Measurements from ENCODE around the gene NPB. TPM values are rescaled to one million over a fixed set of nuclear protein-coding genes. Genes with fewer than 3 reads are reported as not detected.

NPB gene
- polyA plus RNA-seq, 1 of the 3 experiments (the other 2 are of a cell fraction) = 2.4 TPM

- no peak overlapping the region for H3K27ac ChIP-seq (ENCODE audit: low read depth in 2 of 2, low read length in 1 of 2)
- POLR2A ChIA-PET = interaction anchor here (1.2 to 1.6 kb wide), 3 partner anchors 28 to 167 kb away, joined by 3 to 4 read pairs (median 3); partner anchors contain the start of gene FASN
These were observed 29.7 kb downstream of the NPB start for GRCh38 chr17:81931557-81932332.

GRCh38 chr17:81932333-81932983, 30.4 kb downstream of the NPB start:
- CTCF ChIA-PET = interaction anchor here (0.6 to 11.7 kb wide), 4 partner anchors 21 to 88 kb away, joined by 3 to 107 read pairs (median 12); partner anchors contain the start of gene NOTUM

More at GRCh38 chr17:81931557-81932332, 29.7 kb downstream of the NPB start:
- Histone ChIP-seq H3K9me2 (no peaks in the 10 kb centered on the region), H3K9me3 (no peaks in the 10 kb centered on the region), H3K4me1 (ENCODE audit: control insufficient read depth in 1 of 2, insufficient read depth in 2 of 2, low read depth in 1 of 2, low read length in 1 of 2) (peaks cover 11 to 29% of the 10 kb centered on the region in 2 experiments; a peak in 2 of 4 replicates), H3K27me3 (ENCODE audit: insufficient read depth) (no peaks in the 10 kb centered on the region), H3K9ac (no peak overlapping the region), H3F3A (replicated peaks; ENCODE audit: insufficient read depth) (peaks cover 21% of the 10 kb centered on the region), H2AFZ (ENCODE audit: low read depth) (no peak overlapping the region), H4K20me1 (ENCODE audit: insufficient read depth) (peaks cover 7% of the 10 kb centered on the region; the same call in 1 of the 2 replicates), H3K36me3 (replicated peaks in 1 of 2; ENCODE audit: control insufficient read depth in 1 of 2, insufficient read depth in 2 of 2, low read length in 1 of 2) (peaks cover 0 to 20% of the 10 kb centered on the region in 2 experiments), H3K4me2 (no peak overlapping the region), H3K79me2 (ENCODE audit: insufficient read depth) (peaks cover 19% of the 10 kb centered on the region), H3K4me3 (ENCODE audit: low read depth in 2 of 2, low read length in 1 of 2) (no peak overlapping the region)
- TF ChIP-seq RFX5 (IDR thresholded peaks at IDR 0.05; ENCODE audit: low read length) (no peak), CHD2 (IDR thresholded peaks at IDR 0.05; ENCODE audit: low read length, partially characterized antibody) (no peak), GATA2 (CRISPR knock-in tag; IDR thresholded peaks at IDR 0.05) (no peak), JUND (IDR thresholded peaks at IDR 0.05) (no peak), TAF1 (IDR thresholded peaks at IDR 0.05; ENCODE audit: borderline replicate concordance, low read depth, low read length) (no peak), FOXM1 (IDR thresholded peaks at IDR 0.05; ENCODE audit: low read depth) (no peak), MEF2A (IDR thresholded peaks at IDR 0.05; ENCODE audit: borderline replicate concordance, low read depth) (no peak), MXI1 (IDR thresholded peaks at IDR 0.05; ENCODE audit: low read depth, low read length) (no peak), ELF1 (IDR thresholded peaks at IDR 0.05) (0 out of 2 replicates have a peak, but pooled peaks have one; percentile 4)
- CTCF ChIA-PET = interaction anchor here (0.6 to 11.7 kb wide), 4 partner anchors 14 to 62 kb away, joined by 3 to 107 read pairs (median 6); partner anchors contain the start of genes NOTUM and SIRT7
- no peak for DNase-seq
- 74% methylated on average over 14 of the region's 15 CpGs for WGBS (ENCODE audit: low lambda C conversion rate)

More at GRCh38 chr17:81932333-81932983, 30.4 kb downstream of the NPB start:
- POLR2A ChIA-PET = interaction anchor here (1.1 to 2.1 kb wide), 2 partner anchors 63 to 89 kb away, joined by 3 to 7 read pairs; no protein-coding TSS in a partner anchor
- H3K9me2 ChIP-seq = no peaks in the 10 kb centered on the region
- no peak overlapping the region for H3K4me3 ChIP-seq (ENCODE audit: low read depth in 2 of 2, low read length in 1 of 2)
- peaks cover 7% of the 10 kb centered on the region; the same call in 1 of the 2 replicates for H4K20me1 ChIP-seq (ENCODE audit: insufficient read depth)
- no peak for DNase-seq
- peaks cover 0 to 20% of the 10 kb centered on the region in 2 experiments for H3K36me3 ChIP-seq (replicated peaks in 1 of 2; ENCODE audit: control insufficient read depth in 1 of 2, insufficient read depth in 2 of 2, low read length in 1 of 2)
- no peak overlapping the region for H3K9ac ChIP-seq
- no peak overlapping the region for H3K4me2 ChIP-seq
- 94% methylated on average over 9 of the region's 9 CpGs for WGBS (ENCODE audit: low lambda C conversion rate)
- no peak overlapping the region for H2AFZ ChIP-seq (ENCODE audit: low read depth)
- peaks cover 11 to 29% of the 10 kb centered on the region in 2 experiments; a peak in 2 of 4 replicates for H3K4me1 ChIP-seq (ENCODE audit: control insufficient read depth in 1 of 2, insufficient read depth in 2 of 2, low read depth in 1 of 2, low read length in 1 of 2)
- H3K9me3 ChIP-seq = no peaks in the 10 kb centered on the region
- no peaks in the 10 kb centered on the region for H3K27me3 ChIP-seq (ENCODE audit: insufficient read depth)
- no peak overlapping the region for H3K27ac ChIP-seq (ENCODE audit: low read depth in 2 of 2, low read length in 1 of 2)
- H3K79me2 ChIP-seq (ENCODE audit: insufficient read depth) = peaks cover 19% of the 10 kb centered on the region
- H3F3A ChIP-seq (replicated peaks; ENCODE audit: insufficient read depth) = peaks cover 21% of the 10 kb centered on the region
- no peak for TF ChIP-seq RXRA (IDR thresholded peaks at IDR 0.05; ENCODE audit: borderline replicate concordance, low read depth)
- TF ChIP-seq ELF1 (IDR thresholded peaks at IDR 0.05) = no peak
- no peak for TF ChIP-seq RFX5 (IDR thresholded peaks at IDR 0.05; ENCODE audit: low read length)
- no peak for TF ChIP-seq IRF3 (IDR thresholded peaks at IDR 0.05; ENCODE audit: low read depth, low read length)
- TF ChIP-seq NFIC (IDR thresholded peaks at IDR 0.05; ENCODE audit: borderline replicate concordance) = no peak
- no peak for TF ChIP-seq PBX3 (IDR thresholded peaks at IDR 0.05)
- TF ChIP-seq TAF1 (IDR thresholded peaks at IDR 0.05; ENCODE audit: borderline replicate concordance, low read depth, low read length) = no peak
- TF ChIP-seq YY1 (IDR thresholded peaks at IDR 0.05; ENCODE audit: low read depth) = no peak
- no peak for TF ChIP-seq TEAD4 (IDR thresholded peaks at IDR 0.05; ENCODE audit: borderline replicate concordance, insufficient read depth)
- no peak for TF ChIP-seq MEF2A (IDR thresholded peaks at IDR 0.05; ENCODE audit: borderline replicate concordance, low read depth)
- no peak; the same call in 1 of the 2 replicates for TF ChIP-seq JUND (IDR thresholded peaks at IDR 0.05)
- no peak for TF ChIP-seq TCF12 (IDR thresholded peaks at IDR 0.05)
- no peak for TF ChIP-seq MXI1 (IDR thresholded peaks at IDR 0.05; ENCODE audit: low read depth, low read length)
- TF ChIP-seq FOSL2 (IDR thresholded peaks at IDR 0.05; ENCODE audit: borderline replicate concordance, low read depth) = no peak
- no peak for TF ChIP-seq CTCF (IDR thresholded peaks at IDR 0.05)
- TF ChIP-seq GATA2 (CRISPR knock-in tag; IDR thresholded peaks at IDR 0.05) = no peak
